Activated CD8-positive, alpha-beta memory T cell treated with anti-CD3 and anti-CD28 coated beads, Interleukin-2, amount 50 U/mL, for 1 hour (primary cell): ENCODE data around the gene GFER.
"Not testable (repeated sequence)": the region's sequence is repeated elsewhere in the genome, so short reads cannot be mapped to it uniquely, and the experiment has no call there.

ENCODE experiments used
- DNase-seq: peaks from one replicate; pipeline ENCODE4 v3.0.0-alpha.2; 2020; ENCODE audit errors: extremely low read depth

GFER gene

DNA sequence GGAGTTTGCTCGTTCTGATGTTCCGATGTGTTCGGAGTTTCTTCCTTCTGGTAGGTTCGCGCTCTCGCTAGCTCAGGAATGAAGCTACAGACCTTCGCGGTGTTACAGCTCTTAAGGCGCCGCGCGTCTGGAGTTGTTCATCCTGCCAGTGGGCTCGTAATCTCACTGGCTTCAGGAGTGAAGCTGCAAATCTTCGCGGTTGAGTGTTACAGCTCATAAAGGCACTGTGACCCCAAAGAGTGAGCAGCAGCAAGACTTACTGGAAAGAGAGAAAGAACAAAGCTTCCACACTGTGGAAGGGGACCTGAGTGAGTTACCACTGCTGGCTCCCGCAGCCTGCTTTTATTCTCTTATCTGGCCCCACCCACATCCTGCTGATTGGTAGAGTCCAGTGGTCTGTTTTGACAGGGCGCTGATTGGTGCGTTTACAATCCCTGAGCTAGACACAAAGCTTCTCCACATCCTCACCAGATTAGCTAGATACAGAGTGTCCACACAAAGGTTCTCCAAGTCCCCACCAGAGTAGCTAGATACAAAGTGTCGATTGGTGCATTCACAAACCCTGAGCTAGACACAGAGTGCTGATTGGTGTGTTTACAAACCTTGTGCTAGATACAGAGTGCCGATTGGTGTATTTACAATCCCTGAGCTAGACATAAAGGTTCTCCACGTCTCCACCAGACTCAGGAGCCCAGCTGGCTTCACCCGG is 26.4 kb upstream of the GFER start:
- DNase-seq: not testable (repeated sequence)

DNA sequence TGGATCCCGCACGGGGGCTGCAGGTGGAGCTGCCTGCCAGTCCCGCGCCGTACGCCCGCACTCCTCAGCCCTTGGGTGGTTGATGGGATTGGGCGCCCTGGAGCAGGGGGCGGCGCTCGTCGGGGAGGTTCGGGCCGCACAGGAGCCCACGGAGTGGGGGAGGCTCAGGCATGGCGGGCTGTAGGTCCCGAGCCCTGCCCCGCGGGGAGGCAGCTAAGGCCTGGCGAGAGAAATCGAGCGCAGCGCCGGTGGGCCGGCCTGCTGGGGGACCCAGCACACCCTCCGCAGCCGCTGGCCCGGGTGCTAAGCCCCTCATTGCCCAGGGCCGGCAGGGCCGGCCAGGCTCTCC is 25.9 kb upstream of the GFER start:
- DNase-seq: not testable (repeated sequence)

DNA sequence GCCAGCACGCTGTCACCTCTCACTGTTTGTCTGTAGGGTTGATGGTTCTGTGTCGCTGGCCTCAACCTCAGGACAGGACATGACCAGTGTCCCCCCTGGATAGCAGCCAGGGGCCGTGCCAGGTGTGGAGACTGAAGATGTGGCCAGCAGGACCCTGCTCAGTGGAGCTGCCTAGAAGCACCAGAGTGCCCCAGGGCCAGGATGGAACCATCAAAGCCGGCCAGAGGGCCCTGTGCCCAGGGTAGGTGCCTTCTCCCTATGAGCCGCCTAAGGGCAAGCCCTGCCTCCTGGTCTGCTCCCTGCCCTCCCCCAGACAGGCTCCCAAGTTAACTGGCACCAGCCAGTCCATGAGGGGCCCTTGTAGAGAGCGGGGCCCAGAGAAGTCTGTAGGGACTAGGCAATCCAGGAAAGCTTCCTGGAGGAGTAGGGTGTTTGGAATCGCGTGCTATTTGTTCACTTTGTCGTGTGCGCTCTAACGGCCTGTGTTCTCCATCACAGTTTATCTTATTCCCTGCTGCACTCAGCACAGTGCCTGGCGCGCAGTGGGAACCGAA is 25.2 kb upstream of the GFER start:
- no peak for DNase-seq

DNA sequence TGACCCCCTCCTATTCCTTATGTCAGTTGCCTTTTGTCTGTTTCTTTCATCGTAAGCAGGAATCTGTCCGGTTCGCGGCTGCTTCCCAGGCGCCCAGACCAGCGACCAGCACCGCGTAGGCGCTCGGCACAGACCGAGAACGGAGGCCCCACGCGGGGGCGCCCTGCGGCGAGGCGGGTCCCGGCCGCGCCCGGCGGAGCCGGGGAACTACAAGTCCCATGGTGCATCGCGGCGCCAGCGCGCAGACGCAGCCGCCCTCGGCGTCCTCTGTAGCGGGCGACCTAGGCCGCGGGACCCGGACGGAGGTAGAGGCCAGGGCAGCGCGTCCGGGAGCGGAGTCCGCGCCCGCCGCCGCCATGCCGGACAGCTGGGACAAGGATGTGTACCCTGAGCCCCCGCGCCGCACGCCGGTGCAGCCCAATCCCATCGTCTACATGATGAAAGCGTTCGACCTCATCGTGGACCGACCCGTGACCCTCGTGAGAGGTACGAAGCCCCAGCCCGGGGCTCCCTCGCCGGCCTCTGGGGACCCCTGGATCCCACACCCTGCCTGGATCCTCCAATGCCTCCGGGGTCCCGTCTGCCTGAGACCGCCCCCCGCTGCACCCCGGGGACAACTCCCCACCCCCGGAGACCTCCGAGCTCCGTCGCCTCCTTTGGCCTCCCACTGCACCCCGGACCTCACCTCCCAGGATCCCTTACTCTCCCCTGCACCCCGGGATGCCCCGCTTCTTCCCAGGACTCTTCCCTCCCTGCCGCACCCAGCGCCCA is 24.5 kb upstream of the GFER start, which contains the start of gene NDUFB10:
TSS of gene NDUFB10 (plus strand) at position 270 of the 771 bp plus-strand sequence. CDS start at position 357, 87 bp downstream.
- peak; percentile 50 for DNase-seq

DNA sequence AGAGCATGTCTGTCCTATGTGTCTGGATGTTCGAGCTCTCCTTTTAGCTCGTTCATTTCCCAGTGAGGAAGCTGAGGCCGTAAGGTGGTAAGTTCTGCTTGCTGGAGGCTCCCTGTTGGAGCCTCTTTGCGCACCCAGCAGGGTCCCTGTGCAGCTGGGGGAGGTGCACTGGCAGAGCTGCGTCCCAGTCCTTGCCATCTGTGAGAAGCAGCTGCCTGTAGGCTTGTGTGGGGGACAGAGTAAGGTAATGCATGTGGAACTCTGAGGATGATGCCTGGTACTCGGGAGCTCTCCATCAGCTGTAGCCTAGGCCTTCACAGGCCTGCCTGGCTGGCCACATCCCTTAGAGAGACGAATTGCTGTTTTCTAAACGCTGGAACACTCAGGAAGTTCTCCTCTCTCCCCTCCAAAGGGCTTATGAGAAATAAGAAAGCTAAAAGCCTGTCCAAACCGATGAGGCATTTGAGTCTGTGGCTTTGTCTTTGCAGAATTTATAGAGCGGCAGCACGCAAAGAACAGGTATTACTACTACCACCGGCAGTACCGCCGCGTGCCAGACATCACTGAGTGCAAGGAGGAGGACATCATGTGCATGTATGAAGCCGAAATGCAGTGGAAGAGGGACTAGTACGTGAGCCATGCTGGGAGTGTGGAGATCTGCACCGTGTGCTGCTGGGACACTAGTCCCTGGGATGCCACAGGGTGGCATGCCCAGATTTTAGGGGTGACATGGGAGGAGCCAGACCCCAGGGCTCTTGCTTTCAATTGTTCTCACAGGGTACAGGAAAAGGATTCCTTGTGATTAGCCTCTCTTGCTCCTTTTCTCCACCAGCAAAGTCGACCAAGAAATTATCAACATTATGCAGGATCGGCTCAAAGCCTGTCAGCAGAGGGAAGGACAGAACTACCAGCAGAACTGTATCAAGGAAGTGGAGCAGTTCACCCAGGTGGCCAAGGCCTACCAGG is 23.0 kb upstream of the GFER start:
- no peak for DNase-seq

DNA sequence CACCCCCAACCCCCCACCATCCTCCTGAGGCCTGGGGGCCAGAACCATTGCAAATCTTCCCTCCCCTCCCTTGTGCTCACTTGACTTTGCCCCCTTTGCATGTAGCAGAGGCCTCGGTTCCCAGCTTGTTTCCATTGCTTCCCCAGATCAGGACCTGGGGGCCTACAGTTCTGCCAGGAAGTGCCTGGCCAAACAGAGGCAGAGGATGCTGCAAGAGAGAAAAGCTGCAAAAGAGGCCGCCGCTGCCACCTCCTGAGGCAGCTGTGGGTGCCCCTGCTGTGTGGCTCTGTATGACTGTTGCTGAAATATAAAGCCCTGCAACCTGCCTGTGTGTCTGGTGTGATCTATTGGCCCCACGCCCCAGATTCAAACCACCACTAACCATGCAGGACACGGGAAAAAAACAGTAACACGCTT is 22.3 kb upstream of the GFER start:
- DNase-seq: no peak

DNA sequence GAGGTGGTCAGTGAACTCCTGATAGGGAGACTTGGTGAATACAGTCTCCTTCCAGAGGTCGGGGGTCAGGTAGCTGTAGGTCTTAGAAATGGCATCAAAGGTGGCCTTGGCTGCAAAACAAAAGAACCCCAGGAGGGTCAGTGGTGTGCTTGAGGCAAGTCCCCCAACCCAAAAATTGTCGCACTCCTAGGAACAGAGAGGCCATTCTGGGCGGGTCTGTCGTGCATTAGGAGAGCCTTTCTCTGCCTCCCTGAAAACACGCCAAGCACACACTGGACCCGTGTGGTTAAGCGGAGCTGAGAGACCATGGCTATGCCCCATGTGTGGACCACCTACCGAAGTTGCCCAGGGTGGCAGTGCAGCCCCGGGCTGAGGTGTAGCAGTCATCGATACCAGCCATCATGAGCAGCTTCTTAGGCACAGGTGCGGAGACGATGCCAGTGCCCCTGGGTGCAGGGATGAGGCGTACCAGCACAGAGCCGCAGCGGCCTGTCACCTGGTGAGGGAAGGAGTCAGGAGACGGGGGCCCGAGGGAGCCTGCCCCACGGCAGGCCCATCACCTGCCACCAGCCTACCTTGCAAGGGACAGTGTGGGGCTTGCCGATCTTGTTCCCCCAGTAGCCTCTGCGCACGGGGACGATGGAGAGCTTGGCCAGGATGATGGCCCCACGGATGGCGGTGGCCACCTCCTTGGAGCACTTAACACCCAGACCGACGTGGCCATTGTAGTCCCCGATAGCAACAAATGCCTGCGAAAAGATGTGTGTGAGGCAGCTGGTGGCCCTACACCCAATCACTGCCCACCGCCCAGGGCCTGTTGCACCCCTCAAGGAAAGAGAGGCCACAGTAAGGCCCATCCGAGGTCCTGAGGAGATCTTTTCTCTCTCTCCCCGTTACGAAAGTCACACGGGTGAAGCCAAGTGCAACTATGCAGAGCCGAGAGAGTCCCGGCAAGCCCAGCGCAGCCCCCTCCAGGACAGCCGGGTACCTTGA is 21.5 kb upstream of the GFER start:
- not testable (repeated sequence) for DNase-seq

DNA sequence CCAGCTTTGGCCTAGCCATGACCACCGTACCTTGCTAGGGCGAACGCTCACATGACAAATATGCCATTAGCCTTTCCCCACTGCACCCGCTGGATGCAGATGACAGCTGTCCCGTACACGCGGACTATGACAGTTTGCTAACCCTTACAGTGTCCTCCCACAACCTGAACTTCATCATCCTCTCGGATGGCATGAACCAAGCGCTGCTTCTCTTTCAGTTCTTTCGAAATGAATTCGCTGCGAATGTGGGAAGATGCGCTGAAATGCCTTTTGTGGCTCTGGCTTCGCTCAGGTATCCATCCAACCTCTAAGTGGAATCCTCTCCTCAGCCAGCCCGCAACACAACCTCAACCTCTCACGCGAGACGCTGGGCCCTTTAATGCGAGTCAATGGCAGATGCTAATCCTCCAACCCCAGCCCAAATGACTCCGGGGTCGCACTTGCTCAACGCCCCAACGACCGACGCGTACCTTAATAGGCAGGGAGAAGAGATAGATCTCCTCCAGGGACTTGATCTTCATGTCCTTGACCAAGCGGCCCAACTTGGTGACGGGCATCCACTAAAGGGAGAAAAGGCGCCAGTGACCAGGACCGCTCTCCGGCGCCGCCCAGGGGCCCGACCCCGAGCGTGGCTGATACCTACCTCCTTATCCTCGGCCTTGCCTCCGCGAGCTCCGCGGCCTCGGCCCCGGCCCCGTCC is 20.0 kb upstream of the GFER start:
- no peak for DNase-seq

DNA sequence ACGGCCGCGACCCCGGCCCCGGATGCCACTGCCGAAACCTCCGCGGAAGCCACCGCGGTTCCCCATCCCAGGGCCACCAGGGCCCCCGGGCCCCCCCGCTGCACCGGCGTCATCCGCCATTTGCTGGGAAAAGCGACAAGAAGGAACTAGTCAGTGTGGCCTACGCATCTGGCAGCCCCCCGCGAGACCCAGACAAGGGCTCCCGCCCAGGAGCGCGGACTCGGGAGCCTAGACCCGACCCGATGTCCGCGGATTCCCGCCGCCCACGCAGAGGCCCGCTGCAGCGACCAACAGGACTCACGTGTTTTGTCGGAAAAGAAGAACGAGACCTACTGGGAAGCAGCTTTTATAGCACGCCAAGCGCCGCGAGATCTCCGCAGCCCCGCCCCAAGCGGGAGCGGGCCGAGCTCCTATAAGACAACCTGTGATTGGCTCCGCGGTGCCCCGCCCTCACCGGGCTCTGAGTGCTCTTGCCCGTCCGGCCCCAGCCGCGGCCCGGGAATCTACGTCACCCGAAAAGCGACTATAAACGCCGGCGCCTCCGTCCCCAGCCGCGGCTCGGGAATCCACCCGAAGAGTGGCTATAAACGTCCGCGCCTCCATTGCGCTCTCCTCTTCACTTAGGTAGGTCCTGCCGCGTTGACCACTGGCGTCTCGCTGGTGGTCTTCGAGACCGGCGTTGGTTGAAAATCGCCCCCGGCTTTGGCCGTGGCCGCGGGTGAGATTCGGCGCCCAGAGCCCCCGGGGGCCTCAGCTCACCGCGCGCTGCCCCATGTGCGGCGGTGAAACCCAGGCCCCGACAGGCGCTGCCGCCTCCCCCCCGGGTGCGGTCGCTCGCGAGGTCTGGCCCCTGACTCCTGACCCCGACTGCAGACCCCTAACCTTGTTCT is 19.2 kb upstream of the GFER start, which contains the start of gene RPS2:
TSS of gene RPS2 (minus strand) at position 321 of the 890 bp plus-strand sequence. CDS start at position 120, 201 bp downstream.
- DNase-seq: peak; percentile 94

DNA sequence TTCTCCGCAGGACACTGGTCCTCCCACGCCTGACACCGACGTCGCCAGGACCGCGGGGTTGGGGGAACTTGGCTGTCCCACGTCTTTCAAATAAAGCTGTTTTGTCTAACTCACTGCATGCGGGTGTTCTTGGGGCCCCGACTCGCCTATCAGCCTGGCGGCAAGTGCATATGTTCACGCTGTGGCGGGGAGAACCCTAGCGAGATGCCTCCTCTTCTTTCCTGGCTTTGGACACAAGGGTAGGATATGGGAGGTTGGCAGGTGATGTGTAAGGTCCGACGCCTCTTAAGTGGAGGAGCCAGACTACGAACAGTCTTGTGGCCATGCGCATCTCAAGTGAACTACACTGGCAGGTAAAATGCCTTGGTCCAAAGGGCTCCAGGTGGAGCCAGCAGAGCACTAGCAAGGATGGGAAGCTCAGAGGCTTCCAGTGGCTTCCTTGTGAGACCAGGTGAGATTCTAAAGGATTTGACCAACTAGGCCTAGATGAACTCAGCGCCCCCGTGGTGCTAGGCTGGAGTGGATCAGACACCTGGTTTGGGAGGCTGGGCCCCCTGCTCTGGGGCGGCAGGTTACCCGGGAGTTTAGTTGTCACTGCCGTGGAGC is 18.5 kb upstream of the GFER start:
- no peak for DNase-seq

DNA sequence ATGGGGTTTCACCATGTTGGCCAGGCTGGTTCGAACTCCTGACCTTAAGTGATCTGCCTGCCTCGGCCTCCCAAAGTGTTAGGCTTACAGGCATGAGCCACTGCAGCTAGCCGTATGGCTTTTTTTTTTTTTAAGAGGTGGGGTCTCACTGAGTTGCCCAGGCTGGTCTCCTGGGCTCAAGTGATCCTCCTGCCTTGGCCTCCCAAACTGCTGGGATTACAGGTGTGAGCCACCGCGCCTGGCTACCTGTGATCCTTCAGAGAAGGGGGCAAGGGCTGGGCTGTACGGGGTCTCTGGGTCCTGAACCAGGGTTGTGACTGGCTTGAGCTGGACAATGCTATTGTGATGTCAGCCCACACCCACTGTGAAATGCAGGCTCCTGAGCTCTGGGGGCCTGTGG is 17.5 kb upstream of the GFER start, which contains the start of gene RNF151:
TSS of gene RNF151 (plus strand) at position 397 of the 400 bp plus-strand sequence. CDS start 26 bp downstream, outside the sequence.
- no peak for DNase-seq

DNA sequence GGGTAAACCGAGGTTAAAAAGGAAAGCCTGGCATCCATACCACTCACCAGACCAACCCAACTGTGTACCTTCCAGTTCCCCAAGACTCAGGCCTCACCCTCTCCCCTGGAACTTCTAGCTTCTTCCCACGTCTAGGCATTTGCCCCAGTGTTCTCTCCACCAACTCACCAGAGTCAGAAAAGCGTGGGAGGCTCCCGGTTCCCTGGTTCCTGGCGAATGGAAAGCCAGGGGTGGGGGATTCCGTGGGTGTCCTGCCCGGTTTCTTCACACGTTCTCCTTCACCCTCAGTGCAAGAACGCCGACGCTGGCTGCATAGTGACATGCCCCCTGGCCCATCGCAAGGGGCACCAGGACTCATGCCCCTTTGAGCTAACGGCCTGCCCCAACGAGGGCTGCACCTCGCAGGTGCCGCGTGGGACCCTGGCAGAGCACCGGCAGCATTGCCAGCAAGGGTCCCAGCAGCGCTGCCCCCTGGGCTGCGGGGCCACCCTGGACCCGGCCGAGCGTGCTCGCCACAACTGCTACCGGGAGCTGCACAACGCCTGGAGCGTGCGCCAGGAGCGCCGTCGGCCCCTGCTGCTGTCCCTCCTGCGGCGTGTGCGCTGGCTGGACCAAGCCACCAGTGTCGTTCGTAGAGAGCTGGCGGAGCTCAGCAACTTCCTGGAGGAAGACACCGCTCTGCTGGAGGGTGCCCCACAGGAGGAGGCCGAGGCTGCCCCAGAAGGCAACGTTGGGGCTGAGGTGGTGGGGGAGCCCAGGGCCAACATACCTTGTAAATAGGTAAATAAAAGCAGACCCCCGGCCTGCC is 15.6 kb upstream of the GFER start:
- DNase-seq: no peak

DNA sequence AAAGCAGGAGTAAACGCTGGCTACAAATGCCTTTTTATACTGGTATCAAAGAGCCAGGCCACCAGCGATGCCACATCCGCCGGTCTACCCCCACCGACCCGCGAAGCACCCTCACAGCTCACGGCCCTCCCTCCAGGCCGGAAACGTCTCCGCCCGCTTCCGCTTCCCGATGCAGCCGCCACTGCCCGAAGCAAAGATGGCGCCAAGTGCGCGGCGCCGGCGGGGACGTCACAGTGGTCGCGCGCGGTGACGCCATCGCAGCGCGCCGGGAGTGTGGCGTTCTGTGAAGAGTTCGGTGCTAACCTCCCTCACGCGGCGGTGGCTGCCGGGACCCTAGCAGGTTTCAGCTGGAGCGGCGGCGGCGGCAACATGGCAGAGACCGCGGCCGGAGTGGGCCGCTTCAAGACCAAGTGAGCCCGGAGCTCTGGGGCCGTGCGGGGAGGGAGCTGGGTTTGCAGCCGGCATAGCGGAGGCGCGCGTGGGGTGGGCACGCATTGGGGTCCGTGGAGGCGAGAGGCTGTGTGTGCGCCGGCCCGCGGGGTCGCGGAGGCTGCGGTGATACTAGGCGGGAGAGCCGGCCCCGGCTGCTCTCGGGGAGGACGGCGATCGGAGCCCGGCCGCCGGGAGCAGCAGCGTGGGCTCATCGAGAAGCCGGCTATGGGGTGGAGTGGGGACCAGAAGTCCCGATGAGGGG is 12.1 kb upstream of the GFER start, which contains the start of gene TBL3:
TSS of gene TBL3 (plus strand) at position 258 of the 694 bp plus-strand sequence. CDS start at position 370, 112 bp downstream.
- DNase-seq: peak; percentile 84

DNA sequence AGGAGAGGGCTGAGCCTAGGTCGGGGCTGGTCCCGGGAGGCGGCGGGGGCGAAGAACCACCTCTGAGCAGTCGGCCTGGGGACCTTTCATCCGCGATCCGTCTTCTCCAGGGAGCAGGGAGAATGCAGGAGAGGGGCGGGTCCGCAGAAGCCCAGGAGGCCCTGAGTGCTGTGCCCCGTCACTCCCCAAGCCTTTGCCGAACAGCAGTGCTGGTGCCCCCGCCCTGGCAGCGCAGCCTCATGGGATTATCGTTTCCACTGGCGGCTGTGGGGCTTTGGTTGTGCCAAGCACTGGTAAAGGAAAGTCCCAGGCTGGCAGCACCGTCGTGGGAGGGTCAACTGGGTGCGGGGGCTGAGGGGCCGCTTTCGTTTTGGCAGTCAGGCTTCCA is 11.5 kb upstream of the GFER start:
- no peak for DNase-seq

DNA sequence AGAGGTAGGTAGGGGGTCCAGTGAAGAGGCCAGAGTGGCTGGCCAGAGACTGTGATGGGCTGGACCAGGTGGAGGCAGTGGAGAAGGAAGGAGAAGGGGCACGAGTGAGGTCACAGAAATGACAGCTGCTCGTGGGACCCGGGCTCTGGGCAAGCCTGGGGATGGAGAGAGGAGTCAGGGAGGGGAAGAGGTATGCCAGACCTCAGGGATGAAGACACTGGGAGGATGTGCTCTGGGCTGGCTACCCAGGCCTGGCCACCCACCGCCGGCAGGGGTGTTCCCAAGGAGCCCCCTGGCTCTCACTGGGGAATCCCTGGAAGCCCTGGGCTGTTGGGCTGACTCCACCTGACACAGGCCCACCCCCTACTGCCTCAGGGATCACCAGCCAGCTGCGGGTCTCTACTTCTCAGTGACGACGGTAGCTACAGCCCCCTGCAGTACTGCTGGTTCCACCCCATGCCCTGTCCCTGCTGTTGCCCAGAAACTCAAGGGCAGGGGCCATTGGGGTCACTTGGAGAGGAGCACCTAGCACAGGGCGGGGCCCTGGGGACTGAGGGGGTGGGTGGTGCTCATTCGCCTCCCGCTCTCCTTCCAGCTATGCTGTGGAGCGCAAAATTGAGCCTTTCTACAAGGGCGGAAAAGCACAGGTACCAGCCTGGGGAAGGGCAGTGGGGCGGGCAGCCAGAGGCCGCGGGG is 10.4 kb upstream of the GFER start:
- DNase-seq: no peak
